ENCODE data around the gene NPIPB2.

DNA sequence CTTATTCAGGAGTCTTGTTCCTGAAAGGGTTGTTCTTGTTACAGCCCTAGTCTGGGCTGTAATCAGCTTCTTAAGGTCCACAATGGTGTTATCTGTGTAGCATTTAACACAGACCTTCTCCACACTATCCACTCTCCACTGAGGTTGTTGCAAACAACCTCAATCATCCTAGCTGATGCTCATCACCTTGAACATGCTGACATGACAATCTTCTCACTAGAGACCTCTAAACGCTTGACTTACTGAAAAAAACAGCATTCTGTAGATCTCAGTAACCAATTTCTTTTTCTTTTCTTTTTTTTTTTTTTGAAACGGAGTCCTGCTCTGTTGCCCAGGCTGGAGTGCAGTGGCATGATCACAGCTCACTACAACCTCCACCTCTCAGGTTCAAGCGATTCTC, 26.7 kb upstream of the NPIPB2 start:
- TF ChIP-seq, protein P1, sequence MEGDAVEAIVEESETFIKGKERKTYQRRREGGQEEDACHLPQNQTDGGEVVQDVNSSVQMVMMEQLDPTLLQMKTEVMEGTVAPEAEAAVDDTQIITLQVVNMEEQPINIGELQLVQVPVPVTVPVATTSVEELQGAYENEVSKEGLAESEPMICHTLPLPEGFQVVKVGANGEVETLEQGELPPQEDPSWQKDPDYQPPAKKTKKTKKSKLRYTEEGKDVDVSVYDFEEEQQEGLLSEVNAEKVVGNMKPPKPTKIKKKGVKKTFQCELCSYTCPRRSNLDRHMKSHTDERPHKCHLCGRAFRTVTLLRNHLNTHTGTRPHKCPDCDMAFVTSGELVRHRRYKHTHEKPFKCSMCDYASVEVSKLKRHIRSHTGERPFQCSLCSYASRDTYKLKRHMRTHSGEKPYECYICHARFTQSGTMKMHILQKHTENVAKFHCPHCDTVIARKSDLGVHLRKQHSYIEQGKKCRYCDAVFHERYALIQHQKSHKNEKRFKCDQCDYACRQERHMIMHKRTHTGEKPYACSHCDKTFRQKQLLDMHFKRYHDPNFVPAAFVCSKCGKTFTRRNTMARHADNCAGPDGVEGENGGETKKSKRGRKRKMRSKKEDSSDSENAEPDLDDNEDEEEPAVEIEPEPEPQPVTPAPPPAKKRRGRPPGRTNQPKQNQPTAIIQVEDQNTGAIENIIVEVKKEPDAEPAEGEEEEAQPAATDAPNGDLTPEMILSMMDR (IDR thresholded peaks at IDR 0.05) = no peak
- TF ChIP-seq, protein P2, sequence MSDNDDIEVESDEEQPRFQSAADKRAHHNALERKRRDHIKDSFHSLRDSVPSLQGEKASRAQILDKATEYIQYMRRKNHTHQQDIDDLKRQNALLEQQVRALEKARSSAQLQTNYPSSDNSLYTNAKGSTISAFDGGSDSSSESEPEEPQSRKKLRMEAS (IDR thresholded peaks at IDR 0.05) = no peak
- TF ChIP-seq RAD21 (conservative IDR thresholded peaks at IDR 0.05 in 1 of 2, IDR thresholded peaks at IDR 0.05 in 1 of 2) = no peak
